GM18519 (cell line): ENCODE results near the gene CAPZA3.
"Not testable (repeated sequence)": the region's sequence is repeated elsewhere in the genome, so short reads cannot be mapped to it uniquely, and the experiment has no call there.

Experiments
- ATAC-seq: cut with Tn5 transposase; IDR thresholded peaks from one replicate; pipeline ENCODE4 v1.9.1; 2021; ENCODE audit warnings: mild to moderate bottlenecking, moderate library complexity; ENCODE audit not compliant: unreplicated experiment, low FRiP score

The CAPZA3 gene

GRCh38 chr12:18752947-18753346 is 15.0 kb downstream of the CAPZA3 start:
- ATAC-seq = no peak

DNA sequence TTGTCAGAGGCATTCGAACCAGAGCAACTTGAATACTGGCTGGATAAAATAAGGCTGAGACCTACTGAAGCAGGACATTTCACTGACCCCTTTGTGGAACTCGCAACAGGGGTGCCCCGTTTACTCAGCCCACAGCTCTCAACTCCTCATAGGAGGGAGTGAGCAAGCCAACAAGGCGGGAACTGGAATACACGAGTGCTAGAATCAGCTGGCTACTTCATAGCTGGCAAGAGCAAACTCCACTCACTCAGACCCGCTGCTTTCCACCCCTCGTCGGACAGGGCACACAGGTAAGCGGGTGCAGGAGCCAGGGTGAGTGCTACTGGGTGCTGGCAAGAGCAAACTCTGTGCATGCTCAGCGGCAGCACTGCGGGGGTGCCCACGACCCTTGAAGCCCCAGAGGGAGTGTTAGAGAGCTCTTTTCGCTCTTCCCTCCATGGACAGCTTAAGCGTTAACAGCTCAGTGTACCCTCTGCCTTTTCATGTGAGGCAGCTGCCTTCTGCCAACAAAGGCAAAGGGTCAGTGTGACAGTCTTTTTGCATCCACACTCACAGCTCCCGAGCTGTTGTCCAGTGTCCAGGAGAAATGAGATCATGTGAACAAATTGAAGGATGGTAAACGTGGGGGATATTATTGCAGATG is 15.7 kb downstream of the CAPZA3 start:
- ATAC-seq = no peak

- ATAC-seq = no peak
Observed at GRCh38 chr12:18754124-18754707, 16.3 kb downstream of the CAPZA3 start.

DNA sequence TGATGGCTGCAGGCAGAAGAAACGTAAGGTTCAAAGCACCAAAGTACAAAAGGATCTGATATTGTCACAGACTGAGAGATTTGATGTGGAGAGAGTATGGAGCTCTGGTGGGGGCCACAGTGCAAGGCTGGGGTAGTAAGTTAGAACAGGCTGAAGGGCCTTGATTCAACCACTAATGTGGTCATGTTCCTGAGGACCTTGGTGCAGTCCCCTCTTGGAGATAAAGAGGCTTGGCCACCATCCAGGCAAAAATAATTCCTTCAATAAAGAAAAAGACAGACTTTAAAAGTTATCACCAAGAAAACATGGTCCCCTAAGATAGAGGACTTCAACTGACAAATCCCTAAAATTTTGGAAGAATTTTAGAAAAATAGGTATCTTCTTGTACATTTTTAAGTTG is 17.4 kb downstream of the CAPZA3 start:
- ATAC-seq = no peak

DNA sequence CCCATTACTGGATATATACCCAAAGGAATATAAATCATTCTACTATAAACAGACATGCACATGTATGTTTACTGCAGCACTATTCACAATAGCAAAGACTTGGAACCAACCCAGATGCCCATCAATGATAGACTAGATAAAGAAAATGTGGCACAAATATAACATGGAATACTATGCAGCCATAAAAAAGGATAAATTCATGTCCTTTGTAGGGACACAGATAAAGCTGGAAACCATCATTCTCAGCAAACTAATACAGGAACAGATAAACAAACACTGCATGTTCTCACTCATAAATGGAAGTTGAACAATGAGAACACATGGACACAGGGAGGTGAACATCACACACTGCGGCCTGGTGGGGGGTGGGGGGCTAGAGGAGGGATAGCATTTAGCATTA is 28.6 kb downstream of the CAPZA3 start:
- ATAC-seq = not testable (repeated sequence)

GRCh38 chr12:18782827-18783226 is 44.9 kb downstream of the CAPZA3 start:
- ATAC-seq = no peak

DNA sequence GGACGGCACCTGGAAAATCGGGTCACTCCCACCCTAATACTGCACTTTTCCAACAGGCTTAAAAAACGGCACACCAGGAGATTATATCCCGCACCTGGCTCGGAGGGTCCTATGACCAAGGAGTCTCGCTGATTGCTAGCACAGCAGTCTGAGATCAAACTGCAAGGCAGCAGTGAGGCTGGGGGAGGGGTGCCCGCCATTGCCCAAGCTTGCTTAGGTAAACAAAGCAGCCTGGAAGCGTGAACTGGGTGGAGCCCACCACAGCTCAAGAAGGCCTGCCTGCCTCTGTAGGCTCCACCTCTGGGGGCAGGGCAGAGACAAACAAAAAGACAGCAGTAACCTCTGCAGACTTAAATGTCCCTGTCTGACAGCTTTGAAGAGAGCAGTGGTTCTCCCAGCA is 47.5 kb downstream of the CAPZA3 start:
- ATAC-seq = not testable (repeated sequence)
